Measurements from ENCODE around the gene RNF227.

- TF ChIP-seq CTCF (IDR thresholded peaks at IDR 0.05) (no peak), EP300 (IDR thresholded peaks at IDR 0.05; ENCODE audit: low read depth) (no peak), POLR2A (IDR thresholded peaks at IDR 0.05) (no peak), POLR2AphosphoS5 (IDR thresholded peaks at IDR 0.05) (peak in 1 of 3 donors; percentile 7)
Observed at GRCh38 chr17:7882629-7883028, 33.5 kb downstream of the RNF227 start.

Measured in transverse colon (tissue), 4 donors.